Erythroblast (primary cell): ENCODE results near the gene SPRTN.
A peak's percentile ranks its signal among the peaks of the same experiment; 100 is the strongest.

ENCODE experiments used
- DNase-seq, 2 experiments: peaks; one replicate each; lab custom pipeline; 2025; lab: John Stamatoyannopoulos, UW
- GATA1 ChIP-seq: IDR thresholded peaks from 2 replicates; pipeline ENCODE4 v1.6.1; 2011; ENCODE audit warnings: low read depth, mild to moderate bottlenecking, control low read depth, low read length, moderate library complexity
- POLR2A ChIP-seq: IDR thresholded peaks from 2 replicates; pipeline ENCODE4 v1.6.1; 2011; ENCODE audit warnings: mild to moderate bottlenecking, low read length

Gene SPRTN

GRCh38 chr1:231338270-231339128, at the start of gene SPRTN:
Gene SPRTN, plus strand, starts transcription at chr1:231338293. Its CDS starts 91 bp downstream, at chr1:231338384.
- TF ChIP-seq POLR2A = peak; percentile 54
- no peak for TF ChIP-seq GATA1
- peak in 1 of 2 experiments; percentile 56 for DNase-seq

- DNase-seq = no peak
- no peak for TF ChIP-seq GATA1
- TF ChIP-seq POLR2A = no peak
Observed at GRCh38 chr1:231295938-231296337, 42.2 kb upstream of the SPRTN start.

- TF ChIP-seq GATA1 = no peak
- TF ChIP-seq POLR2A = no peak
- no peak for DNase-seq
Observed at GRCh38 chr1:231301990-231302389, 36.1 kb upstream of the SPRTN start.

GRCh38 chr1:231310391-231310934, 27.6 kb upstream of the SPRTN start:
- DNase-seq = no peak
- TF ChIP-seq GATA1 = no peak
- no peak for TF ChIP-seq POLR2A

GRCh38 chr1:231311720-231312431, 26.2 kb upstream of the SPRTN start:
- TF ChIP-seq GATA1 (no peak), POLR2A (no peak)
- no peak for DNase-seq

GRCh38 chr1:231312432-231312788, 25.7 kb upstream of the SPRTN start:
- no peak for DNase-seq
- TF ChIP-seq GATA1 (no peak), POLR2A (no peak)

GRCh38 chr1:231313661-231314060, 24.4 kb upstream of the SPRTN start:
- TF ChIP-seq GATA1 = no peak
- TF ChIP-seq POLR2A = no peak
- no peak for DNase-seq

GRCh38 chr1:231315887-231316286, 22.2 kb upstream of the SPRTN start:
- DNase-seq = peak; percentile 64 to 72
- no peak for TF ChIP-seq POLR2A
- TF ChIP-seq GATA1 = no peak

- peak; percentile 13 to 14 for DNase-seq
- TF ChIP-seq GATA1 (no peak), POLR2A (no peak)
Observed at GRCh38 chr1:231317306-231318014, 20.6 kb upstream of the SPRTN start.

GRCh38 chr1:231318015-231318355, 20.1 kb upstream of the SPRTN start:
- TF ChIP-seq GATA1 (no peak), POLR2A (no peak)

GRCh38 chr1:231318568-231318967, 19.5 kb upstream of the SPRTN start:
- TF ChIP-seq POLR2A = no peak
- TF ChIP-seq GATA1 = no peak
- no peak for DNase-seq

More at GRCh38 chr1:231318015-231318355, 20.1 kb upstream of the SPRTN start:
- no peak for DNase-seq

- TF ChIP-seq GATA1 (no peak), POLR2A (no peak)
Observed at GRCh38 chr1:231319080-231319479, 19.0 kb upstream of the SPRTN start.

GRCh38 chr1:231322880-231323530, 15.1 kb upstream of the SPRTN start:
- DNase-seq = no peak
- TF ChIP-seq GATA1 (no peak), POLR2A (no peak)

More at GRCh38 chr1:231319080-231319479, 19.0 kb upstream of the SPRTN start:
- no peak for DNase-seq

GRCh38 chr1:231324660-231325059, 13.4 kb upstream of the SPRTN start:
- TF ChIP-seq GATA1 (no peak), POLR2A (no peak)

More at GRCh38 chr1:231324660-231325059, 13.4 kb upstream of the SPRTN start:
- DNase-seq = no peak
